K562 (cell line): ENCODE data around the gene PRR9. TPM values are rescaled to one million over a fixed set of nuclear protein-coding genes. Genes with fewer than 3 reads are reported as not detected.

Source experiments
- ATAC-seq: fragments of 200-7000 bp; cut with Tn5 transposase; 3 replicates; pipeline ENCODE4 v1.9.1; 2020; ENCODE audit warnings: moderate library complexity
- BruUV-seq: library from RNA; stranded (reverse); fragments of 400-500 nt; replicated peaks from 2 replicates; lab custom pipeline; 2021; lab: Mats Ljungman, UMichigan
- CTCF ChIA-PET: fragments of 300-600 bp; formaldehyde crosslinking; extraction: SDS; loops from one replicate; lab custom pipeline; 2021; ENCODE audit warnings: low intra/inter-chr PET ratio; lab: Yijun Ruan, JAX
- POLR2A ChIA-PET: fragments of 300-600, 350-650 bp; sonication (Branson Sonifier 250); formaldehyde crosslinking; extraction: SDS; loops from one replicate; lab custom pipeline; 2021; ENCODE audit warnings: antibody characterized with exemption, inconsistent platforms; lab: Yijun Ruan, JAX
- DNase-seq, 4 experiments: peaks; one replicate each; pipeline versions ENCODE4 v3.0.0 to v3.0.0-alpha.2; 2011 to 2018; ENCODE audit warnings: low spot score in 3 of 4, mixed read lengths in 3 of 4; ENCODE audit errors: extremely low read depth in 1 of 4
- FAIRE-seq: peaks from 2 replicates; lab custom pipeline; 2011; peaks lifted over from hg19 to GRCh38; lab: Jason Lieb, UNC
- H2AFZ ChIP-seq: 2 replicates; pipeline ENCODE4 v1.6.0; 2011; ENCODE audit warnings: low read depth, low read length, control low read depth, inconsistent platforms
- H3K27ac ChIP-seq: fragments of 200-600 bp; 3 replicates; pipeline ENCODE4 v1.8.0; 2011; ENCODE audit warnings: low read depth, mild to moderate bottlenecking, control low read depth, inconsistent platforms, low read length, moderate library complexity, mixed read lengths; ENCODE audit errors: extremely low read depth
- H3K27me3 ChIP-seq, 2 experiments: fragments of 300-600 bp in 1 of 2; 2 replicates in 1 of 2; 3 replicates in 1 of 2; pipeline versions ENCODE4 v1.6.0 to v1.8.0; 2011; ENCODE audit warnings: inconsistent platforms in 2 of 2, low read length in 2 of 2, mild to moderate bottlenecking in 1 of 2, mixed read lengths in 1 of 2, moderate library complexity in 1 of 2; ENCODE audit not compliant: control insufficient read depth in 2 of 2, insufficient read depth in 2 of 2
- H3K36me3 ChIP-seq: fragments of 300-600 bp; 3 replicates; pipeline ENCODE4 v1.8.0; 2011; ENCODE audit warnings: mild to moderate bottlenecking, low read length, inconsistent platforms; ENCODE audit not compliant: control insufficient read depth, insufficient read depth
- H3K4me1 ChIP-seq, 2 experiments: fragments of 200-600 bp in 1 of 2; replicated peaks in 1 of 2; 2 replicates in 1 of 2; 3 replicates in 1 of 2; pipeline versions ENCODE4 v1.5.1 to v1.8.0; 2011; ENCODE audit warnings: inconsistent platforms in 2 of 2, low read length in 2 of 2, mild to moderate bottlenecking in 1 of 2, mixed read lengths in 1 of 2, moderate library complexity in 1 of 2; ENCODE audit not compliant: control insufficient read depth in 2 of 2, insufficient read depth in 2 of 2
- H3K4me2 ChIP-seq: 2 replicates; pipeline ENCODE4 v1.6.1; 2011; ENCODE audit warnings: low read length, control low read depth, inconsistent platforms, mixed read lengths; ENCODE audit not compliant: insufficient read depth
- H3K4me3 ChIP-seq: fragments of 200-600 bp; sonication (generic), shearing (Covaris generic); 2 replicates; pipeline ENCODE4 v1.5.1; 2016; ENCODE audit warnings: control low read depth, inconsistent platforms
- H3K79me2 ChIP-seq: fragments of 200-600 bp; 3 replicates; pipeline ENCODE4 v1.8.0; 2011; ENCODE audit warnings: low read length, inconsistent platforms; ENCODE audit not compliant: control insufficient read depth, insufficient read depth
- H3K9ac ChIP-seq, 2 experiments: 2 replicates each; pipeline versions ENCODE4 v1.6.0 to v1.6.1; 2011; ENCODE audit warnings: low read depth in 2 of 2, low read length in 2 of 2, control low read depth in 1 of 2, inconsistent platforms in 1 of 2, mild to moderate bottlenecking in 1 of 2, mixed read lengths in 1 of 2; ENCODE audit not compliant: insufficient read depth in 1 of 2
- H3K9me1 ChIP-seq: one replicate; pipeline ENCODE4 v1.6.0; 2011; ENCODE audit warnings: inconsistent platforms, mild to moderate bottlenecking, low read length, moderate library complexity; ENCODE audit not compliant: control insufficient read depth, insufficient read depth
- H3K9me3 ChIP-seq: replicated peaks from 2 replicates; pipeline ENCODE4 v1.5.1; 2011; ENCODE audit warnings: low read depth, low read length, inconsistent platforms; ENCODE audit not compliant: control insufficient read depth, insufficient read depth
- H4K20me1 ChIP-seq: replicated peaks from 2 replicates; pipeline ENCODE4 v1.6.1; 2011; ENCODE audit warnings: low read length, inconsistent platforms, mixed read lengths; ENCODE audit not compliant: control insufficient read depth, insufficient read depth
- ATF1 ChIP-seq, 2 experiments: fragments of 450-650 bp in 1 of 2; IDR thresholded peaks; 2 replicates each; pipeline ENCODE4 v1.6.1; 2016; ENCODE audit warnings: missing compliant biosample characterization in 1 of 2, missing genetic modification characterization in 1 of 2
- MYBL2 ChIP-seq, 2 experiments: fragments of 450-650 bp in 1 of 2; sonication (generic) in 1 of 2; formaldehyde crosslinking in 1 of 2; IDR thresholded peaks; 2 replicates each; pipeline versions ENCODE4 v1.6.1 to v1.8.1; 2017 to 2022; ENCODE audit warnings: borderline replicate concordance in 1 of 2, inconsistent platforms in 1 of 2, low read depth in 1 of 2, mild to moderate bottlenecking in 1 of 2, missing genetic modification reagents in 1 of 2, moderate library complexity in 1 of 2
- WGBS: fragments of 100-300 bp; shearing (Covaris generic); methylation state at CpG from one replicate; pipeline ENCODE4 v1.1.6; 2016; ENCODE audit warnings: low coverage, mixed read lengths; ENCODE audit not compliant: insufficient coverage; ENCODE audit errors: missing lambda C conversion rate; 5-methylcytosine and 5-hydroxymethylcytosine counted together
- in situ Hi-C: fragments of 300-500 bp; cut with MboI; formaldehyde crosslinking; loops from 4 replicates; pipeline ENCODE4 v1.15.0; 2018; ENCODE audit warnings: inconsistent platforms, mixed read lengths
- intact Hi-C: fragments of 100-400 bp; cut with micrococcal nuclease; formaldehyde crosslinking; loops from 2 replicates; pipeline ENCODE4 v1.14.2; 2022
- polyA plus RNA-seq, 8 experiments: library from polyadenylated mRNA; depleted of rRNA in 4 of 8; stranded (reverse) in 5 of 8; unstranded in 3 of 8; fragments of >200 nt; fragmentation: Nextera tagmentation in 2 of 8; fragmentation: Illumina TruSeq in 1 of 8; extraction: Ambion mirVana in 2 of 8; extraction: Trizol in 1 of 8; gene quantifications; 2 replicates each; pipeline versions ENCODE4 v1.2.1 to v1.2.3, GENCODE V29; 2011 to 2014; ENCODE audit warnings: inconsistent platforms in 1 of 8, missing spikeins in 1 of 8
- total RNA-seq, 7 experiments: library from RNA; depleted of rRNA in 6 of 7; stranded (reverse); fragments of >200 nt in 6 of 7; fragmentation: Illumina TruSeq in 2 of 7; extraction: Trizol in 2 of 7; gene quantifications; 2 replicates each; pipeline versions ENCODE4 v1.2.1 to v1.2.3, GENCODE V29; 2011 to 2021; ENCODE audit warnings: low replicate concordance in 1 of 7
- TF ChIP-seq, protein P1 (sequence below): sonication (generic); formaldehyde crosslinking; IDR thresholded peaks from 2 replicates; pipeline ENCODE4 v1.5.0; 2020; ENCODE audit warnings: missing genetic modification reagents
- TF ChIP-seq, protein P2 (sequence below): fragments of 250-450 bp; sonication (Bioruptor Pico); IDR thresholded peaks from 2 replicates; pipeline ENCODE4 v1.4.0; 2020
- TF ChIP-seq, protein P3 (sequence below): fragments of 200-800 bp; sonication (Bioruptor generic); IDR thresholded peaks from 2 replicates; pipeline ENCODE4 v1.6.1; 2017; ENCODE audit warnings: missing genetic modification characterization, missing compliant biosample characterization

PRR9 gene
- total and polyA plus RNA-seq, 9 of the 15 experiments (the other 6 are each of a cell fraction or from before 2014, with no cell fraction given): 0.14 to 1.4 (median 0.24) TPM; not detected in 1

DNA sequence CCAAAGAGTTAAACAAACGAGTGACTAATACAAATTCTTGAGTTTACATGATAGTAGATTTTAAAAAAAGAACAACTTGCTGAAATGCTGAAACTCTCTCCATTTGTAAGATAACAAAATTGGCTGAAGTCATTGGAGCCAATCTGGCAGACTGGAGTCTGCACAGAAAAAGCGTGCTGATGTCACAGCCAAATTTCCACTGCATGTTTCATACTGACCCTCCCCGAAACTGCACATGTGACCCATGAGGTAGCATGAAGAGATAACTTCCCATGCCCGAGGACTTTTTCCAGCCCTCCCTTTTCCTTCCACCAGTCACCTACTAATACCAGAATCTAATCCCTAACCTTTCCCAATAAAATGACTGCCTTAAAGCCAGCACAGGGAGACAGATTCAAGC, 15.4 kb upstream of the PRR9 start:
- Histone ChIP-seq H3K4me2 (no peak overlapping the region), H3K79me2 (no peaks in the 10 kb centered on the region), H3K9ac (no peak overlapping the region), H3K9me3 (no peaks in the 10 kb centered on the region), H3K9me1 (no peaks in the 10 kb centered on the region), H3K27ac (no peak overlapping the region), H4K20me1 (no peaks in the 10 kb centered on the region), H3K36me3 (no peaks in the 10 kb centered on the region), H2AFZ (no peak overlapping the region), H3K4me1 (no peaks in the 10 kb centered on the region), H3K27me3 (peaks cover 0 to 16% of the 10 kb centered on the region in 2 experiments; a peak in 4 of 5 replicates), H3K4me3 (no peak overlapping the region)
- 0% methylated on average over 4 of the region's 4 CpGs for WGBS
- no peak for FAIRE-seq
- ChIA-PET CTCF (no interaction called here), POLR2A (no interaction called here)
- ATAC-seq: no peak
- no TSS peak for BruUV-seq
- intact Hi-C loops: no loop called here
- TF ChIP-seq MYBL2 (IDR thresholded peaks at IDR 0.05; ENCODE audit: low read depth) (no peak), MYBL2 (CRISPR knock-in tag; IDR thresholded peaks at IDR 0.05; ENCODE audit: borderline replicate concordance) (no peak), ATF1 (CRISPR knock-in tag; IDR thresholded peaks at IDR 0.05) (no peak), ATF1 (tag; IDR thresholded peaks at IDR 0.05) (no peak)
- TF ChIP-seq, protein P1, sequence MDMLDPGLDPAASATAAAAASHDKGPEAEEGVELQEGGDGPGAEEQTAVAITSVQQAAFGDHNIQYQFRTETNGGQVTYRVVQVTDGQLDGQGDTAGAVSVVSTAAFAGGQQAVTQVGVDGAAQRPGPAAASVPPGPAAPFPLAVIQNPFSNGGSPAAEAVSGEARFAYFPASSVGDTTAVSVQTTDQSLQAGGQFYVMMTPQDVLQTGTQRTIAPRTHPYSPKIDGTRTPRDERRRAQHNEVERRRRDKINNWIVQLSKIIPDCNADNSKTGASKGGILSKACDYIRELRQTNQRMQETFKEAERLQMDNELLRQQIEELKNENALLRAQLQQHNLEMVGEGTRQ (CRISPR knock-in tag): no peak
- TF ChIP-seq, protein P2, sequence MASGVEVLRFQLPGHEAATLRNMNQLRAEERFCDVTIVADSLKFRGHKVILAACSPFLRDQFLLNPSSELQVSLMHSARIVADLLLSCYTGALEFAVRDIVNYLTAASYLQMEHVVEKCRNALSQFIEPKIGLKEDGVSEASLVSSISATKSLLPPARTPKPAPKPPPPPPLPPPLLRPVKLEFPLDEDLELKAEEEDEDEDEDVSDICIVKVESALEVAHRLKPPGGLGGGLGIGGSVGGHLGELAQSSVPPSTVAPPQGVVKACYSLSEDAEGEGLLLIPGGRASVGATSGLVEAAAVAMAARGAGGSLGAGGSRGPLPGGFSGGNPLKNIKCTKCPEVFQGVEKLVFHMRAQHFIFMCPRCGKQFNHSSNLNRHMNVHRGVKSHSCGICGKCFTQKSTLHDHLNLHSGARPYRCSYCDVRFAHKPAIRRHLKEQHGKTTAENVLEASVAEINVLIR (CRISPR knock-in tag): no peak
- TF ChIP-seq, protein P3, sequence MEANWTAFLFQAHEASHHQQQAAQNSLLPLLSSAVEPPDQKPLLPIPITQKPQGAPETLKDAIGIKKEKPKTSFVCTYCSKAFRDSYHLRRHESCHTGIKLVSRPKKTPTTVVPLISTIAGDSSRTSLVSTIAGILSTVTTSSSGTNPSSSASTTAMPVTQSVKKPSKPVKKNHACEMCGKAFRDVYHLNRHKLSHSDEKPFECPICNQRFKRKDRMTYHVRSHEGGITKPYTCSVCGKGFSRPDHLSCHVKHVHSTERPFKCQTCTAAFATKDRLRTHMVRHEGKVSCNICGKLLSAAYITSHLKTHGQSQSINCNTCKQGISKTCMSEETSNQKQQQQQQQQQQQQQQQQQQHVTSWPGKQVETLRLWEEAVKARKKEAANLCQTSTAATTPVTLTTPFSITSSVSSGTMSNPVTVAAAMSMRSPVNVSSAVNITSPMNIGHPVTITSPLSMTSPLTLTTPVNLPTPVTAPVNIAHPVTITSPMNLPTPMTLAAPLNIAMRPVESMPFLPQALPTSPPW: peak; percentile 49; the same call in 1 of the 2 replicates
- in situ Hi-C loops: no loop called here
- no peak for DNase-seq
